ENCODE measurements around the gene PGM2. TPM values are rescaled to one million over a fixed set of nuclear protein-coding genes. Genes with fewer than 3 reads are reported as not detected.

The PGM2 gene
- polyA plus RNA-seq, 1 donor (not counting 4 experiments of a cell fraction or from before 2014, with no cell fraction given), result 45.0 TPM

GRCh38 chr4:37881811-37882210 is 55.3 kb downstream of the PGM2 start:
- dilution Hi-C loops (cut with MboI; ENCODE audit: extremely low pct_ligation_motif_present, low sequenced_read_pairs), result no loop called here
- DNase-seq (ENCODE audit: low read depth, low spot score) (no peak), FAIRE-seq (no peak)
- Histone ChIP-seq H2AFZ (ENCODE audit: control insufficient read depth, low read length) (no peak overlapping the region), H3K27ac (ENCODE audit: control insufficient read depth, insufficient read depth, low read length) (no peak overlapping the region), H3K9ac (ENCODE audit: control insufficient read depth, extremely low read depth, insufficient read depth, low read length) (no peak overlapping the region), H3K4me2 (ENCODE audit: control insufficient read depth, extremely low read depth, insufficient read depth, low read depth, low read length) (no peak overlapping the region), H3K9me1 (ENCODE audit: control insufficient read depth, extremely low read depth, insufficient read depth, low read length) (no peaks in the 10 kb centered on the region), H3K4me1 (ENCODE audit: control insufficient read depth, extremely low read depth, insufficient read depth, low read length) (no peaks in the 10 kb centered on the region), H3K9me3 (ENCODE audit: control insufficient read depth, low read depth, low read length) (no peaks in the 10 kb centered on the region), H4K20me1 (ENCODE audit: control insufficient read depth, extremely low read depth, insufficient read depth, low read length) (no peaks in the 10 kb centered on the region), H3K4me3 (ENCODE audit: control insufficient read depth in 2 of 3, extremely low read depth in 1 of 3, insufficient read depth in 2 of 3, low read depth in 1 of 3, low read length in 3 of 3) (no peak overlapping the region), H3K36me3 (ENCODE audit: control insufficient read depth in 2 of 2, extremely low read depth in 1 of 2, insufficient read depth in 2 of 2, low read length in 2 of 2) (no peaks in the 10 kb centered on the region), H3K27me3 (ENCODE audit: control insufficient read depth, extremely low read depth, insufficient read depth, low read length) (peaks cover 6% of the 10 kb centered on the region), H3K79me2 (ENCODE audit: control insufficient read depth, insufficient read depth, low read length) (no peaks in the 10 kb centered on the region)
- no peak for TF ChIP-seq EZH2 (IDR thresholded peaks at IDR 0.05; ENCODE audit: low read length)

GRCh38 chr4:37882665-37883296 is 56.3 kb downstream of the PGM2 start:
- H3K79me2 ChIP-seq (ENCODE audit: control insufficient read depth, insufficient read depth, low read length), result no peaks in the 10 kb centered on the region
- no peaks in the 10 kb centered on the region for H3K9me1 ChIP-seq (ENCODE audit: control insufficient read depth, extremely low read depth, insufficient read depth, low read length)
- H3K4me3 ChIP-seq (ENCODE audit: control insufficient read depth in 2 of 3, extremely low read depth in 1 of 3, insufficient read depth in 2 of 3, low read depth in 1 of 3, low read length in 3 of 3), result no peak overlapping the region
- no peaks in the 10 kb centered on the region for H3K4me1 ChIP-seq (ENCODE audit: control insufficient read depth, extremely low read depth, insufficient read depth, low read length)
- H3K36me3 ChIP-seq (ENCODE audit: control insufficient read depth in 2 of 2, extremely low read depth in 1 of 2, insufficient read depth in 2 of 2, low read length in 2 of 2), result no peaks in the 10 kb centered on the region
- no peaks in the 10 kb centered on the region for H4K20me1 ChIP-seq (ENCODE audit: control insufficient read depth, extremely low read depth, insufficient read depth, low read length)
- no peak overlapping the region for H3K9ac ChIP-seq (ENCODE audit: control insufficient read depth, extremely low read depth, insufficient read depth, low read length)
- no peak overlapping the region for H3K4me2 ChIP-seq (ENCODE audit: control insufficient read depth, extremely low read depth, insufficient read depth, low read depth, low read length)
- H3K27ac ChIP-seq (ENCODE audit: control insufficient read depth, insufficient read depth, low read length), result no peak overlapping the region
- dilution Hi-C loops (cut with MboI; ENCODE audit: extremely low pct_ligation_motif_present, low sequenced_read_pairs), result no loop called here
- no peaks in the 10 kb centered on the region for H3K9me3 ChIP-seq (ENCODE audit: control insufficient read depth, low read depth, low read length)
- H3K27me3 ChIP-seq (ENCODE audit: control insufficient read depth, extremely low read depth, insufficient read depth, low read length), result peaks cover 6% of the 10 kb centered on the region
- no peak overlapping the region for H2AFZ ChIP-seq (ENCODE audit: control insufficient read depth, low read length)
- DNase-seq (ENCODE audit: low read depth, low spot score), result no peak
- FAIRE-seq, result no peak
- TF ChIP-seq EZH2 (IDR thresholded peaks at IDR 0.05; ENCODE audit: low read length) (no peak), CTCF (optimal IDR thresholded peaks at IDR 0.05 in 1 of 3, IDR thresholded peaks at IDR 0.05 in 1 of 3, conservative IDR thresholded peaks at IDR 0.05 in 1 of 3; ENCODE audit: extremely low read depth in 1 of 3, insufficient read depth in 2 of 3, low read length in 3 of 3) (no peak)
